ENCODE measurements around the gene SLC22A23.

The SLC22A23 gene

GRCh38 chr6:3316818-3317217, 140.0 kb downstream of the SLC22A23 start:
- no peak for DNase-seq (ENCODE audit: low spot score)

- DNase-seq (ENCODE audit: low spot score): no peak
Measured at GRCh38 chr6:3316331-3316730, 140.5 kb downstream of the SLC22A23 start.

- DNase-seq (ENCODE audit: low spot score): no peak
Measured at GRCh38 chr6:3315841-3316240, 141.0 kb downstream of the SLC22A23 start.

- DNase-seq (ENCODE audit: low spot score): no peak
Measured at GRCh38 chr6:3314621-3315467, 142.0 kb downstream of the SLC22A23 start.

GRCh38 chr6:3314176-3314575, 142.7 kb downstream of the SLC22A23 start:
- DNase-seq (ENCODE audit: low spot score): no peak

DNA sequence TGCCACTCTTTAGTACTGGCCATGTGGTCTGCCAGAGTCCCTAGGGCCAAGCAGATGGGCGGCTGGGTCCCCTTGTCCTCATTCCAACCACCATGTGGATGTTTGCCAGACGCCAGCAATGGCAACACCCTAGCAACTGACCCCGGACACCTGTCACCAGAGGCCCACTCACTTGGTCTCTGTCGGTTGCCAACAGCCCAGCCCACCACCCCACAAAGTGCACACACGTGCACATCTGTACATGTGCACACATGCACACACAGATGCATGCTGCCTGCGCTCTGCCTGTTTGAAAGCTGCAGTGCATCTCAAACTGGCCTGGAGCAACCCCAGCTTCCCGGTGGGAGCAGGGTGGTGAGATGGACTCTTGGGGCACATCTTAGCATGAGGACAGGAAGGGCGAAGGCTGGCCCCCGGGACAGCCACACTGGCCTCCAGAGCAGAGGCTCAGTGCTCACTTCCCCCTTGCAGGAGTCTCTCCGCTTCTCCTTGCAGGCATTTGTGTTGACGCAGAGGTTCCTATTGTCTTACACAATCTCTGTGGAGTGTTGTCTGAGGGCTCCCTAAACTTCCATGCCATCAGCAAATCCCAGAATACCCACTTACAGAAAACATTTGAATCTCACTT, 144.1 kb downstream of the SLC22A23 start:
- DNase-seq (ENCODE audit: low spot score): no peak

GRCh38 chr6:3311826-3312225, 145.0 kb downstream of the SLC22A23 start:
- no peak for DNase-seq (ENCODE audit: low spot score)

DNA sequence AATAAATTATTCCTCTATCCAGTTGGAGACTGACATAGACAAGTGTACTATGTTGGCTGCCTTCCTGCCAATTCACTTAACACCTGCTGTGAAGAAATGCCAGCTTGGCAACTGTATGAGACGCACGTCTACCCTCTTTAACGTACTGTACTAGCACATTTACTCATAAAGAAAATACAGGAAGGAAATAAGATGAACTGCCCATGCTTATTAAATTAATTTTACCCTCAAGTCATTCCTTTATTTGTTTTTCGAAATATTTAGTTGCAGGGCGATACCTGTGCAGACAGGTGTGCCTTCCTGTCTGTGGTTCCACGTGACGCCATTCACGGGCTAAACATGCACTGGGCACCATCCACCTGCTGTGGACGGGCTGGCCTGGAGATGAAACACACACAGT, 146.1 kb downstream of the SLC22A23 start:
- no peak for DNase-seq (ENCODE audit: low spot score)

GRCh38 chr6:3310051-3310448, 146.8 kb downstream of the SLC22A23 start:
- DNase-seq (ENCODE audit: low spot score): no peak

DNA sequence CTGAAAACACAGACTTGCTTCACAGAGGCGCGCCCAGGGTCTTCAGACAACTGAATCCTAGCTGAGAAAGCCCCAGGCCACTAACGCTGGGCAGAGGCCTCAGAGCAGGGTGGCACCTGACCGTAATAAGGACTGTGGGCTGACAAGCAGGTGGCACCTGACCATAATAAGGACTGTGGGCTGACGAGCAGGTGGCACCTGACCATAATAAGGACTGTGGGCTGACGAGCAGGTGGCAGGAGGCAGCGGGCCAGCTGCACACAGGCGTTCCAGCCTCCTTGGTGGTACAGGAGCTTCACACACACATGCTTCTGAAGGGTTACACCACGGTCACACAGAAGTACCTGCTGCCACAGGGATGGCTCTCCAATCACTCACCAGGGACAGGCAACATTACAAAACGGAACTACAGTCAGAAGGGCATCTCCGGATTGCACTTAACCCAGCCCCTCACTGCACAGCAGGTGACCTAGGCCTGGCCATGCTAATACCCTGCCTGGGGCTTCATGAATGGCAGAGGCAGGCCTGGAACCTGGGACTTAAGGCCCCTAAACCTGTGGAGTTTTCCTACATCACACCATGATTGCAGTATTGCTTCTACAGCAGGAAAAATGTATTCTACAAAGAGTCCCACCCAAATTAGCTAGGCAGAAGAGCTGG, 147.3 kb downstream of the SLC22A23 start:
- no peak for DNase-seq (ENCODE audit: low spot score)

- no peak for DNase-seq (ENCODE audit: low spot score)
Measured at GRCh38 chr6:3308106-3308505, 148.7 kb downstream of the SLC22A23 start.

DNA sequence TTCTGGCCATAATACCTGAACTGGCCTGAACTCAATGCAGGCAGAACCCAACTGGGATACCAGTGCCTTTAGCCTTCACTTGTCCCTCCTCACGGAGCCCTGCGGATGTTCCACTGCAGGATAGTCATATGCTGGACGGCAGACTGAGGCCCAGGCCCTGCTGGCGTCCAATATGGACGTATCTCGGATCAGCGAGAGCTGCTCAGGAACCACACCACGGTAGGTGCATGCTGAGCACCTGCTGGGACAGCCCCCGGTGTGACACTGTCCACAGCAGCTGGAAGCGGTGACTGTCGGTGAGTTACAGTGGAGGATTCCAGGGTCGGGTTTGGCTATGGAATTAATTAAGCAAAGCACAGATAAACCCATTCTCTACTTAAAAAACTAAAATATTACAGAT, 149.4 kb downstream of the SLC22A23 start:
- no peak for DNase-seq (ENCODE audit: low spot score)

GRCh38 chr6:3306848-3307247, 150.0 kb downstream of the SLC22A23 start:
- DNase-seq (ENCODE audit: low spot score): no peak

GRCh38 chr6:3305831-3306230, 151.0 kb downstream of the SLC22A23 start:
- DNase-seq (ENCODE audit: low spot score): no peak

DNA sequence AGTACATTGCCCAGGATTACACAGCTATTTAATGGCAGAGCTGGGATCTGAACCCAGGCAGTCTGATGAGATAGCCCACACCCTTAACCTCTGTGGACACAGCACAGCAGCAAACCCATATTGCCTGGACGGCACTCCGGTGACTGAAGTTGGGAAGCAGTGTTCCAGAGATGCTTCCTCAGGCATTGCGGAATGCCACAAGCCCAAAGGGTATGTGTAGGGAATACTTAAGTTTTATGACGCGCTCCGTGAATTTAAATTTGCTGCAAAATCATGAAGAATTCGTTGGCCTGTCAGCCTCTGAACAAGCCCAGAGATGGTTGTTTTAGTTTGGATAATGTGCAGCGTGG, 151.7 kb downstream of the SLC22A23 start:
- no peak for DNase-seq (ENCODE audit: low spot score)

GRCh38 chr6:3304500-3305215, 152.2 kb downstream of the SLC22A23 start:
- no peak for DNase-seq (ENCODE audit: low spot score)

GRCh38 chr6:3303795-3304411, 152.9 kb downstream of the SLC22A23 start:
- DNase-seq (ENCODE audit: low spot score): no peak

DNA sequence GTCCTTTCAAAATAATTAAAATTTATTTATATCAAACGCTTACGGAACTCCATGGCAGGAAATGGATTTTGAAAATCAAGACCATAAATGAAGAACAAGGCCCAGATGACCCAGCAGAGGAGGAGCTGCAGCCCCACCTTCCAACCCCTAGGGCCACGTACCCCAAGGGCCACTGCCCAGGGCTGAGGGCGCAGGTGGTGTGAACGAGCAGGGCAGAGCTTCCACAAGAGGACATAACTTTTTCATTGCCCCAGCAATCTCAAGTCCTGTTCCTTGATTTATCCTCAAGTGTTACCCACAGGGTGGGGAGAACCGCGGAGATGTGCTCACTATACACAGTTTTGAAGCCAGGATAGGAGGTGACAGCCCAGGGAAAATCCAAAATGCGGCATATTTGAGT, 155.3 kb downstream of the SLC22A23 start:
- no peak for DNase-seq (ENCODE audit: low spot score)

DNA sequence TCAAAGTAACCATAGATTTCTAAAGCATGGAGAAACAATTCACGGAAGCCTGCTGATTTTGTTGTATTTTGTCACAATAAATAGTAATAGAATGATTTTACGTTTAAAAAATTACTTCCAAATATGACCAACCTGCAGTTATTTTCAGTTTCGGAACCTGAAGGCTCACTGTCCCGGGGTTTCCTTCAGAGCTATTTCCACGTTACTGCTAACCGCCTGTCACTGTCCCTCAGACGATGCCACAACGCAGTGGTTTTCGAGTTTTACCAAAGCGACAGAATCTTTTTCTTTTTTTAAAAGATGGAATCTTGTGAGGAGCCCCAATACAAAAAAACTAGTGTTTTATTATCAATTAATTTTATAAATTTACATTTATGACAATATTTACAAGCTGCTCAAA, 157.6 kb downstream of the SLC22A23 start:
- no peak for DNase-seq (ENCODE audit: low spot score)

- DNase-seq (ENCODE audit: low spot score): no peak
Measured at GRCh38 chr6:3297909-3298308, 158.9 kb downstream of the SLC22A23 start.

- DNase-seq (ENCODE audit: low spot score): no peak
Measured at GRCh38 chr6:3297006-3297405, 159.8 kb downstream of the SLC22A23 start.

- no peak for DNase-seq (ENCODE audit: low spot score)
Measured at GRCh38 chr6:3296537-3296936, 160.3 kb downstream of the SLC22A23 start.

Measured in GM03348 (cell line).